Activated T-cell treated with anti-CD3 and anti-CD28 coated beads, Interleukin-2, amount 50 U/mL, for 1 hour (primary cell): Measurements from ENCODE around the gene ANKS4B.
"Not testable (repeated sequence)": the region's sequence is repeated elsewhere in the genome, so short reads cannot be mapped to it uniquely, and the experiment has no call there.

Experiments
- DNase-seq: peaks from one replicate; pipeline ENCODE4 v3.0.0-alpha.2; 2020

The ANKS4B gene

DNA sequence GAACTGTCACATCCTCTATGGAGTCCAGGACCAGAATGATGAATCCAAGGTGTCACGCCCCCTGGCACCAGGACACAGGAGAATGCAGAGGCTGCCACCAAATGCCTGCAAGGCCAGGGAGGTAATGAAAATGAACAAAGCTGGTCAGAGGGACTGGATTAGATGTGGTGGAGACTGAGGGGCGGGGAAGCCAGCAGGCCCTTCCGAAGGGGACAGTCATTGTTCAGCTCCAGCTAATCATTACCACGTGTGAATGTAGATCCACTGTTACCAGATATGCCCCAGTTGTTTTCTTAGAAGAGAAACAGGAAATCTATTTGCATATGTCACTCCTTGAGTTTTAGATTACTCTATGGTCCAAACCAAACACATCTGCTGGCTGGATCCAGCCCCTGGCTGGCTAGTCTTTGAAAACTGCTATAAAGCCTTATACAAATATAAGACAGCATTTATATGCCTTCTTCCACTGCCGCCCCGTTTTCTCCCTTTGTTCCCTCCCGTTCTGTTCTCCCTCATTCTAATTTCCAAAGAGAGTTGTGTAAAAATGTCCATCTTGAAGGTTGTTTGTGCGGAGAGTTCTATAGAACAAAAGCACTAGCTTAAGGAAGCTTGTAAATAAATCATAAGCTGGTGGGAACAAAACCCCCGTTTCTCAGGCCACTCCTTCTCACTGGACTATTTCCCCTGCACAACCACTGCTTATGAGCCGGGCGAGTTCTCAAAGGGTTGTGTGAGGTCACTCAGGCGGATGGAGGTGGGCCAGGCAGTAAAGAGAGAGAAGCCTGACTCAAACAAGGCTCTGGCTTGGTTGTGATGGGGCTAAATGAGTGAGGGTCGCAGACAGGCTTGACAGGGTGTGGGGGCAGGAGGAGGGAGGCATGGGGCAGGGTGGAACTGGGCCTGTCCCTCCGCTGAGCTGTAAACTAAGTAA, 30.4 kb downstream of the ANKS4B start:
- no peak for DNase-seq

DNA sequence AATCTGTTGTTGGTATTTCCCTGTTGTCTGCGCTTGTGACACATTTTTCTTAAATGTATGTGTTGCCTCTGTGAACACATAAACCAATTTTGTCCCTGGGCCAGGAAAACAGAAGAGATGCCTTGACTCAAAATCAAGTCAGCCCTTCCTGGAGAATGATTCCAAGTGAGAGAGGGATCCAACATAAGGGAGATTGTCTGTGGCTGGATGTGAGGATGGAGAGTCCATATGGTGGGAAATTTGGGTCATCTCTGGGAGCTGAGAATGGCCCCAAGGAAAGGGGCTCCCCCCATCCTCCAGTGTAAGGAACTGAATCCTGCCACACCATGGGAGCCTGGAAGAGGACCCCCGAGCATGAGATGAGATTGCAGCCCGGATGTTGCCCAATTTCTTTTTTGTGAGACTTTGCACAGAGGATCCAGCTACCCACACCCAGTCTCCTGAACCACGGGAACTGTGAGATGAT, 31.1 kb downstream of the ANKS4B start:
- no peak for DNase-seq

GRCh38 chr16:21265104-21265837, 31.8 kb downstream of the ANKS4B start:
- DNase-seq = no peak

DNA sequence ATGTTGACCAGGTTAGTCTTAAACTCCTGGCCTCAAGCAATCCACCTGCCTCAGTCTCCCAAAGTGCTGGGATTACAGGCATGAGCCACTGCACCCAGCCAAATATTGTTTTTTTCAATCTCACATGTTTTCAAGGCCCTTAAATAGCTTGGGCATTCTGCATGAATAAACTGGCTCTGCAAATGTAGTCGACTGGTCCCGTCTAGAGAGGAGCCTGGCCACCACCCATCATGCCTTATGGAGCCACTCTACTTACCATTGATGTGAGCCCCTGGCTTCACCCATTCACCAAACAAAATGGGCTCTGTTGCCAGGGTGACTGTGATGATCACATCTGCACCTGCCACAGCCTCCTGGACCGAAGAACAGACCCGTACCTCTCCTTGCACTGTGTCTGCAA, 33.8 kb downstream of the ANKS4B start:
- DNase-seq = no peak

GRCh38 chr16:21268236-21268635, 34.7 kb downstream of the ANKS4B start:
- DNase-seq = no peak

- DNase-seq = no peak
Measured at GRCh38 chr16:21272253-21272652, 38.8 kb downstream of the ANKS4B start.

DNA sequence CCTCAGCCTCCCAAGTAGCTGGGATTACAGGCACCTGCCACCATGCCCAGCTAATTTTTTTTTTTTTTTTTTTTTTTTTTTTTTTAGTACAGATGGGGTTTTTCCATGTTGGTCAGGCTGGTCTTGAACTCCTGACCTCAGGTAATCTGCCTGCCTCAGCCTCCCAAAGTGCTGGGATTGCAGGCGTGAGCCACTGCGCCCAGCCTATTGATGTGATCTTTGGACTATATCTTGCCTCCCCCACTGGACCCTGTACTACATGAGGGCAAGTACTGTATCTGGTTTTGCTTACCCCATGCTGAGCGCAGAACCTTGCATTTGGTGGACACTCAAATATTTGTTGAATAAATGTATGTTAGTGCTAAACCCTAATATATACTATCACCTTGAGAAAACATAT, 39.3 kb downstream of the ANKS4B start:
- DNase-seq = not testable (repeated sequence)

DNA sequence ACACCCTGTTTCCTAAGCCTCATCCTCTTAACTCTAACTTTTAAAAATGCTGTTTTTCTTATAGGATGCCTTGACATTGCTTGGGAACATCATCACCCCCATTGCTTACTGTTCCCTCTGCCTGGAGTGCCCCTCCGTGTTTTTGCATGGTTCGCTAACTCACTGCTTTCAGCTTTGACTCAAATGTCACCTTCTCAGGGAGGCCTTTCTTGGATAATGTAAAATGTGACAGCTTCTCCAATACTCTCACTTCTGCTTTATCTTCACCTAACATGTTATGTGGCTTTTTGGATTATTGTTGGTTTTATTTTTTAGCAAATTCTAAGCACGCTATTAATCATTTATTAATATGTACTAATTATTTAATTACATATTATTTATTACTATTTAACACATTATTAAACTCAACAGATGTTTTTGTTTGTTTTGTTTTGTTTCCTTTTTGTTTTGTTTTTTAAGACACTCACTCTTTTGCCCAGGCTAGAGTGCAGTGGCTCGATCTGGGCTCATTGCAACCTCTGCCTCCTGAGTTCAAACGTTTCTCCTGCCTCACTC, 40.8 kb downstream of the ANKS4B start:
- DNase-seq = no peak

GRCh38 chr16:21275529-21275928, 42.0 kb downstream of the ANKS4B start:
- DNase-seq = no peak

GRCh38 chr16:21276090-21276489, 42.6 kb downstream of the ANKS4B start:
- DNase-seq = no peak

GRCh38 chr16:21277045-21277926, 43.8 kb downstream of the ANKS4B start:
- no peak for DNase-seq

DNA sequence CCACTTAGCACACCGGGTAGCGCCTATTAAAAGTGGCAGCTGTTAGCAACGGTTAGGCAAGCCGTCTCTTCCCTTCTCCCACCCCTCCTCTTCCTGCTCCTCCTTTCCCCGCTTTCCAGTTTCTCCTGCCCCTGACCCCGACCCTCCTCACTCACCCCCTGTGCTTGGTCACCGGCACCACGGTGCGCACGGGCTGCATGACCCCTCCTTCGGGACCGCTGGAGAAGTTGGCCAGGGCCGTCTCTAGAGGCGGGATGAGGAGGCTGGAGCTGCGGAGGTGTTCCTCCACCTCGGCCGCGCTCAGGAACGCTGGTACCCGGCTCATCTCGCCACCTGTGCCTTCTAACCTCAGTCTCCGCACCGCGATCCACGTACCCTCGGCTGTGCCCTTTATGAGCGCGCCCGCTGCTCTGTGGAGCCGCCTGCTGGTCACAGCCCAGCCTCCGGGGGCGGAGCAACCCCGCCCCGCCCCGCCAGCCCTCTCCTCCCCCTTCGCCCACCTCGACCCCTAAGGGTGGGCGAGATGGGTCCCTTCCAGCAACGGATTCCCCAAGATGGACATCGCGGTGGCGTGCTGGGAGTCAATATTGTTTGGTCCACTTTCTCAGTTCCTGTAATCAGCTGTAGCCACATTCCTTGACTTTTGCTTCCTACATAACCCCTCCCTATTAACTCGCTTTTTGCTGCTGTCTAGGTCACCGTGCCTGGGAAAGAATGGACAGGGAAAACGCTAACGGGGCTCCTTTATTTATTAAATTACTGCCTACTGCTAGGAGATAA, 44.6 kb downstream of the ANKS4B start, which contains the start of gene CRYM:
Gene CRYM (minus strand): TSS at position 364 of the 780 bp plus-strand sequence. CDS start 39 bp downstream, at position 325.
- peak; percentile 40 for DNase-seq

- no peak for DNase-seq
Measured at GRCh38 chr16:21279501-21279900, 46.0 kb downstream of the ANKS4B start.

- DNase-seq = no peak
Measured at GRCh38 chr16:21281698-21282389, 48.3 kb downstream of the ANKS4B start.

- no peak for DNase-seq
Measured at GRCh38 chr16:21283521-21284289, 50.2 kb downstream of the ANKS4B start.

- DNase-seq = no peak
Measured at GRCh38 chr16:21284414-21284813, 50.9 kb downstream of the ANKS4B start.

- DNase-seq = no peak
Measured at GRCh38 chr16:21285314-21285713, 51.8 kb downstream of the ANKS4B start.

DNA sequence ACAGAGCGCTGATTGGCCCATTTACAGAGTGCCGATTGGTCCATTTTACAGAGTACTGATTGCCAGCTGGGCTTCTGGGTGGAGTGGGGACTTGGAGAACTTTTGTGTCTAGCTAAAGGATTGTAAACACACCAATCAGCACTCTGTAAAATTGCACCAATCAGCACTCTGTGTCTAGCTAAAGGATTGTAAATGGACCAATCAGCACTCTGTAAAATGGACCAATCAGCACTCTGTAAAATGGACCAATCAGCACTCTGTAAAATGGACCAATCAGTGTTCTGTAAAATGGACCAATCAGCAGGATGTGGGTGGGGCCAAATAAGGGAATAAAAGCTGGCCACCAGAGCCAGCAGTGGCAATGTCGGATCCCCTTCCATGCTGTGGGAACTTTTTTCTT, 56.3 kb downstream of the ANKS4B start:
- DNase-seq = not testable (repeated sequence)

GRCh38 chr16:21300309-21301167, 67.0 kb downstream of the ANKS4B start:
- DNase-seq = peak; percentile 28
